Measurements from ENCODE around the gene IFNG. TPM values are rescaled to one million over a fixed set of nuclear protein-coding genes. Genes with fewer than 3 reads are reported as not detected.

Gene IFNG
- total RNA-seq, 4 donors from 2014 or later: not detected

DNA sequence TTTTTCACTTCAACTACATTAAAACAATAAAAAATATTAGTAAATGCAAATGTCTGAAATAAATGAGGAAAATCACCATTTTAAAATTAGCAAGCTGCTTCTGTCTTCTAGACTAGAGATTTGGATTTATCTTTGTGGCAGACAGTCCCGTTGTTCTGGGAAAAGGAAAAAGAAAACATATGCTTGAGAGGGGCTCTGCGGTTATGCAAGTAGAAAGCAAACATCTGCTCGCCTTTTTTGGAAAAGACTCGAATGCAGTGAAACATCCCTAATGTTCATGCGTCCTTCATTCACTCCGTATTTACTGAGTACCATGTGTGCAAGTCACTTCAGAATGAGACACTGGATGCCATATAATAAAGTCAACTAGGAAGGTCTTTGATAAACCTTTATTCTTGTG, 44.9 kb downstream of the IFNG start:
- TF ChIP-seq, protein P1, sequence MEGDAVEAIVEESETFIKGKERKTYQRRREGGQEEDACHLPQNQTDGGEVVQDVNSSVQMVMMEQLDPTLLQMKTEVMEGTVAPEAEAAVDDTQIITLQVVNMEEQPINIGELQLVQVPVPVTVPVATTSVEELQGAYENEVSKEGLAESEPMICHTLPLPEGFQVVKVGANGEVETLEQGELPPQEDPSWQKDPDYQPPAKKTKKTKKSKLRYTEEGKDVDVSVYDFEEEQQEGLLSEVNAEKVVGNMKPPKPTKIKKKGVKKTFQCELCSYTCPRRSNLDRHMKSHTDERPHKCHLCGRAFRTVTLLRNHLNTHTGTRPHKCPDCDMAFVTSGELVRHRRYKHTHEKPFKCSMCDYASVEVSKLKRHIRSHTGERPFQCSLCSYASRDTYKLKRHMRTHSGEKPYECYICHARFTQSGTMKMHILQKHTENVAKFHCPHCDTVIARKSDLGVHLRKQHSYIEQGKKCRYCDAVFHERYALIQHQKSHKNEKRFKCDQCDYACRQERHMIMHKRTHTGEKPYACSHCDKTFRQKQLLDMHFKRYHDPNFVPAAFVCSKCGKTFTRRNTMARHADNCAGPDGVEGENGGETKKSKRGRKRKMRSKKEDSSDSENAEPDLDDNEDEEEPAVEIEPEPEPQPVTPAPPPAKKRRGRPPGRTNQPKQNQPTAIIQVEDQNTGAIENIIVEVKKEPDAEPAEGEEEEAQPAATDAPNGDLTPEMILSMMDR (IDR thresholded peaks at IDR 0.05; ENCODE audit: low read depth): no peak

- TF ChIP-seq, protein P1 (IDR thresholded peaks at IDR 0.05; ENCODE audit: low read depth): no peak
Measured at GRCh38 chr12:68113644-68114043, 45.9 kb downstream of the IFNG start.

- TF ChIP-seq, protein P1 (IDR thresholded peaks at IDR 0.05; ENCODE audit: low read depth): no peak
Measured at GRCh38 chr12:68111995-68112394, 47.5 kb downstream of the IFNG start.

DNA sequence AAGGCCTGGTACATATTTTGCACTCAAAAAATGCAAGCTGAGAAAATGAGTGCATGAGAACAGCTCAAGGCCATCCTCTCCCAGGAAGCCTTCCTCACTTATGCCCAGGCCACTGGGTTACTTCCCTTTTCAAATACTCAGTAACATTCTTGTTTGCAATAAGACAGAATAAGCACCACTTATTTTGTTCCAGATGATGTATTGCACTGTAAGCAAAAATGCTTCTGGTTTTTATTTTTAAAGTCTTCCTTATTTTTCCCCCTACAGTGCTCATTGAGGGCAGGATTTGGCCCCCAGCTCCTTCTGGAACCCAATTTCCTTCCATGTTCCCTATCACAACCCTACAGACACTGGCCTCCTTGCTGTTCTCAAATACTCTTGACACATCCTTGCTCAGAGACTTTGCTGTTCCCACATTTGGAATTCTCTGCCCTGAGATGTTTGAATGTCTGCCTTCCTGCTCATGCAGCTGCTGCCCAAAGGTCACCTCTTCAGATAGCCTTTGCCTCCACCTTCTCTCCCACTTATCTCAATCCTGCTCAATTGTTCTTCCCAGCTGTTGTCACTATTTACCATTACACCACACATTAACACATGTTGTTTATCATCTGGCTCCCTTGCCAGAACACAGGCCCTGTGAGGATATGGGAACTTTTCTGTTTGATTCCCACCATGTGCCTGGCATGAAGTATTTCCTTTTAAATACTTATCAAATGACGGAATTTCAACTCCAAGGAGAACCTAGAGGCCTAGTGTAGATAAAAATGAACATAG, 49.9 kb downstream of the IFNG start:
- TF ChIP-seq, protein P1 (IDR thresholded peaks at IDR 0.05; ENCODE audit: low read depth): no peak

- TF ChIP-seq, protein P1 (IDR thresholded peaks at IDR 0.05; ENCODE audit: low read depth): no peak
Measured at GRCh38 chr12:68109001-68109400, 50.5 kb downstream of the IFNG start.

- TF ChIP-seq, protein P1 (IDR thresholded peaks at IDR 0.05; ENCODE audit: low read depth): no peak
Measured at GRCh38 chr12:68106660-68107059, 52.9 kb downstream of the IFNG start.

DNA sequence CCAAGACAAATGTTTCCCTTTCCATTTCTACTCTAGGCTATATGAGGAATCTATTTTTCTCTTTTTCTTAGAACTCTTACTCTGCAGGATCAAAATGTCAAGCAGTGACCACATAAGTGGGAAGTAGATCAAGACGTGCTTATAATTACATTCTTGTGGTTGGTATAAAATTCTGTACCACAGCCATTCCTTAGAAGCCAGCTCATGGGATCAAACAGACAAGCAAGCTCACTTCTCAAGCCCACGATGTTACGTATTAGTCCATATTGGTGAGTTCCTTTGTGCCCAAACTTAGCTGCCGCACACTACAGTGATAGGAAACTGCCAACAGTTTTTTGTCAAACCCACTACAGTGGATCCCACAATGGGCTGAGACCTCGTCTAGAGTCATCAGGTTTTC, 53.4 kb downstream of the IFNG start:
- TF ChIP-seq, protein P1 (IDR thresholded peaks at IDR 0.05; ENCODE audit: low read depth): no peak

Other genes with a start within 250 kb of the IFNG start
- under 1 TPM in 3 of 4 donors, not detected in 1; 0.22 to 0.68 (median 0.65) TPM for gene IFNG-AS1, start 170.3 kb downstream of the IFNG start, total RNA-seq
- not detected for gene IL26, start 66.1 kb upstream of the IFNG start, total RNA-seq
- gene IL22, start 93.9 kb upstream of the IFNG start, total RNA-seq: not detected
- gene MDM1, start 172.6 kb upstream of the IFNG start, total RNA-seq: 10 to 100 TPM in 3 of 4 donors, 1 to 10 TPM in 1; 8.3 to 18.8 (median 13.9) TPM

Measured in subcutaneous adipose tissue (tissue), 4 donors.